GM08714 (cell line): ENCODE measurements around the gene FRMD3.

ENCODE experiments used
- H3K4me3 ChIP-seq: fragments of 200-500 bp; sonication (Bioruptor generic); 2 replicates; pipeline ENCODE4 v1.5.1; 2014; ENCODE audit warnings: mild to moderate bottlenecking, low read length, inconsistent platforms
- ZNF274 ChIP-seq: IDR thresholded peaks from 2 replicates; pipeline ENCODE4 v1.6.1; 2012; ENCODE audit warnings: mild to moderate bottlenecking, low read depth, low read length

The FRMD3 gene

GRCh38 chr9:83448626-83449025 lies 89.6 kb downstream of the FRMD3 start:
- H3K4me3 ChIP-seq: no peak overlapping the region
- no peak for TF ChIP-seq ZNF274

- no peak overlapping the region for H3K4me3 ChIP-seq
- no peak for TF ChIP-seq ZNF274
These were observed 90.8 kb downstream of the FRMD3 start for GRCh38 chr9:83447351-83447750.

- no peak for TF ChIP-seq ZNF274
- H3K4me3 ChIP-seq: no peak overlapping the region
These were observed 92.4 kb downstream of the FRMD3 start for GRCh38 chr9:83445703-83446265.

- TF ChIP-seq ZNF274: no peak
These were observed 94.1 kb downstream of the FRMD3 start for GRCh38 chr9:83444110-83444509.

GRCh38 chr9:83441390-83441789 lies 96.8 kb downstream of the FRMD3 start:
- TF ChIP-seq ZNF274: no peak
- no peak overlapping the region for H3K4me3 ChIP-seq

More at GRCh38 chr9:83444110-83444509, 94.1 kb downstream of the FRMD3 start:
- no peak overlapping the region for H3K4me3 ChIP-seq

- TF ChIP-seq ZNF274: no peak
- no peak overlapping the region for H3K4me3 ChIP-seq
These were observed 97.6 kb downstream of the FRMD3 start for GRCh38 chr9:83440641-83441040.

GRCh38 chr9:83435301-83435700 lies 102.9 kb downstream of the FRMD3 start:
- no peak for TF ChIP-seq ZNF274

GRCh38 chr9:83434254-83434653 lies 103.9 kb downstream of the FRMD3 start:
- H3K4me3 ChIP-seq: no peak overlapping the region
- no peak for TF ChIP-seq ZNF274

More at GRCh38 chr9:83435301-83435700, 102.9 kb downstream of the FRMD3 start:
- H3K4me3 ChIP-seq: no peak overlapping the region

- no peak overlapping the region for H3K4me3 ChIP-seq
- no peak for TF ChIP-seq ZNF274
These were observed 104.4 kb downstream of the FRMD3 start for GRCh38 chr9:83433846-83434245.

- TF ChIP-seq ZNF274: no peak
- H3K4me3 ChIP-seq: no peak overlapping the region
These were observed 105.2 kb downstream of the FRMD3 start for GRCh38 chr9:83432877-83433550.

- TF ChIP-seq ZNF274: no peak
- H3K4me3 ChIP-seq: no peak overlapping the region
These were observed 106.0 kb downstream of the FRMD3 start for GRCh38 chr9:83432104-83432627.

- no peak for TF ChIP-seq ZNF274
- no peak overlapping the region for H3K4me3 ChIP-seq
These were observed 106.8 kb downstream of the FRMD3 start for GRCh38 chr9:83431101-83432060.

- no peak for TF ChIP-seq ZNF274
- H3K4me3 ChIP-seq: no peak overlapping the region
These were observed 107.5 kb downstream of the FRMD3 start for GRCh38 chr9:83430681-83431080.

GRCh38 chr9:83429229-83429628 lies 109.0 kb downstream of the FRMD3 start:
- H3K4me3 ChIP-seq: no peak overlapping the region
- TF ChIP-seq ZNF274: no peak

- no peak for TF ChIP-seq ZNF274
- no peak overlapping the region for H3K4me3 ChIP-seq
These were observed 113.0 kb downstream of the FRMD3 start for GRCh38 chr9:83425240-83425639.
